Activated B cell treated with CpG ODN at 0.5 μM for 24 hours (primary cell): ENCODE measurements around the gene LCE1C. TPM values are rescaled to one million over a fixed set of nuclear protein-coding genes. Genes with fewer than 3 reads are reported as not detected.

Experiments used
- ATAC-seq: fragments of 200-7000 bp; cut with Tn5 transposase; one replicate; pipeline ENCODE4 v1.10.0; 2021; ENCODE audit warnings: low read depth, mild to moderate bottlenecking, moderate library complexity
- CTCF ChIA-PET: fragments of 350-600 bp; sonication (Branson Sonifier 250); formaldehyde crosslinking; loops from one replicate; lab custom pipeline; 2021; ENCODE audit warnings: antibody characterized with exemption; lab: Charles Lee
- POLR2A ChIA-PET: fragments of 350-600 bp; sonication (Branson Sonifier 250); formaldehyde crosslinking; loops from one replicate; lab custom pipeline; 2021; ENCODE audit warnings: antibody characterized with exemption; lab: Charles Lee
- DNase-seq: peaks from one replicate; pipeline ENCODE4 v3.0.0; 2022
- H3K27ac Mint-ChIP-seq: one replicate; pipeline ENCODE4 v1.8.0; 2020; ENCODE audit warnings: mixed read lengths
- H3K27me3 Mint-ChIP-seq: one replicate; pipeline ENCODE4 v1.8.0; 2021; ENCODE audit warnings: mixed read lengths
- H3K36me3 Mint-ChIP-seq: one replicate; pipeline ENCODE4 v1.8.0; 2021; ENCODE audit warnings: low read depth, mixed read lengths
- H3K4me1 Mint-ChIP-seq: one replicate; pipeline ENCODE4 v1.8.0; 2021; ENCODE audit warnings: mixed read lengths
- H3K4me3 Mint-ChIP-seq: one replicate; pipeline ENCODE4 v1.8.0; 2020; ENCODE audit warnings: mild to moderate bottlenecking, mixed read lengths
- H3K9me3 Mint-ChIP-seq: one replicate; pipeline ENCODE4 v1.8.0; 2020; ENCODE audit warnings: mixed read lengths
- CTCF ChIP-seq: fragments of 200-600 bp; IDR thresholded peaks from one replicate; pipeline ENCODE4 v1.8.0; 2022; ENCODE audit warnings: antibody characterized with exemption, mild to moderate bottlenecking
- intact Hi-C: fragments of 100-400 bp; cut with micrococcal nuclease; formaldehyde crosslinking; loops from one replicate; pipeline ENCODE4 v1.15.1; 2024
- total RNA-seq: library from RNA; stranded (reverse); gene quantifications from 2 replicates; pipeline ENCODE4 v1.2.3, GENCODE V29; 2022

The LCE1C gene
- total RNA-seq, 1 donor from 2014 or later = not detected

- Mint-ChIP-seq H3K4me1 (no peaks in the 10 kb centered on the region), H3K9me3 (no peaks in the 10 kb centered on the region), H3K27me3 (peaks cover 10% of the 10 kb centered on the region), H3K4me3 (no peak overlapping the region), H3K27ac (no peak overlapping the region), H3K36me3 (no peaks in the 10 kb centered on the region)
- ATAC-seq = no peak
- DNase-seq = no peak
- CTCF ChIA-PET = no interaction called here
- intact Hi-C loops = no loop called here
- POLR2A ChIA-PET = no interaction called here
- TF ChIP-seq CTCF = no peak
Measured at GRCh38 chr1:152801333-152801732, 5.1 kb downstream of the LCE1C start.

- Mint-ChIP-seq H3K9me3 (no peaks in the 10 kb centered on the region), H3K27me3 (peaks cover 6% of the 10 kb centered on the region), H3K4me3 (no peak within 1 kb of the TSS), H3K36me3 (no peaks in the 10 kb centered on the region), H3K4me1 (no peaks in the 10 kb centered on the region), H3K27ac (no peak within 1 kb of the TSS)
- no peak for TF ChIP-seq CTCF
- CTCF ChIA-PET = no interaction called here
- DNase-seq (no peak), ATAC-seq (no peak)
- POLR2A ChIA-PET = no interaction called here
- intact Hi-C loops = no loop called here
Measured at GRCh38 chr1:152796421-152796820, 10.0 kb downstream of the LCE1C start, which contains the start of gene LCE1D. LCE1D (plus strand) TSS chr1:152796721; CDS start chr1:152797795, 1,074 bp downstream.

GRCh38 chr1:152795686-152796085 is 10.8 kb downstream of the LCE1C start:
- H3K27me3 Mint-ChIP-seq = peaks cover 6% of the 10 kb centered on the region
- no peak for TF ChIP-seq CTCF
- DNase-seq (no peak), ATAC-seq (no peak)
- no peak overlapping the region for H3K27ac Mint-ChIP-seq
- ChIA-PET CTCF (no interaction called here), POLR2A (no interaction called here)
- no peaks in the 10 kb centered on the region for H3K9me3 Mint-ChIP-seq
- no peak overlapping the region for H3K4me3 Mint-ChIP-seq
- intact Hi-C loops = no loop called here
- H3K36me3 Mint-ChIP-seq = no peaks in the 10 kb centered on the region
- H3K4me1 Mint-ChIP-seq = no peaks in the 10 kb centered on the region

- Mint-ChIP-seq H3K27ac (no peak within 1 kb of the TSS), H3K4me1 (no peaks in the 10 kb centered on the region), H3K9me3 (no peaks in the 10 kb centered on the region), H3K36me3 (no peaks in the 10 kb centered on the region), H3K27me3 (peaks cover 26% of the 10 kb centered on the region), H3K4me3 (no peak within 1 kb of the TSS)
- CTCF ChIA-PET = no interaction called here
- no peak for DNase-seq
- intact Hi-C loops = no loop called here
- no peak for ATAC-seq
- POLR2A ChIA-PET = no interaction called here
- TF ChIP-seq CTCF = no peak
Measured at GRCh38 chr1:152786077-152786476, 20.4 kb downstream of the LCE1C start, which contains the start of gene LCE1E. LCE1E (plus strand) TSS chr1:152786257; CDS start chr1:152787300, 1,043 bp downstream.

GRCh38 chr1:152783095-152783494 is 23.4 kb downstream of the LCE1C start:
- Mint-ChIP-seq H3K27me3 (peaks cover 29% of the 10 kb centered on the region), H3K9me3 (no peaks in the 10 kb centered on the region), H3K4me3 (no peak overlapping the region), H3K4me1 (no peaks in the 10 kb centered on the region), H3K36me3 (no peaks in the 10 kb centered on the region), H3K27ac (no peak overlapping the region)
- DNase-seq = no peak
- ChIA-PET POLR2A (no interaction called here), CTCF (no interaction called here)
- ATAC-seq = no peak
- intact Hi-C loops = no loop called here
- no peak for TF ChIP-seq CTCF
